Adrenal gland (tissue), 12 donors: ENCODE measurements around the gene ROBO2. TPM values are rescaled to one million over a fixed set of nuclear protein-coding genes. Genes with fewer than 3 reads are reported as not detected.

Experiments used
- DNase-seq, 7 donors: peaks; one replicate each; pipeline ENCODE4 v3.0.0-alpha.2; 2019 to 2020
- H3K27ac ChIP-seq, 5 donors: fragments of 200-600 bp; sonication (generic) in 4 of 5; 1 replicate in 3 of 5; 2 replicates in 2 of 5; pipeline versions ENCODE4 v1.5.1 to v1.8.0; 2016 to 2020; ENCODE audit warnings: mild to moderate bottlenecking in 1 of 5
- H3K27me3 ChIP-seq: fragments of 200-600 bp; 2 replicates; pipeline ENCODE4 v1.8.0; 2021
- H3K36me3 ChIP-seq, 2 donors: fragments of 200-600 bp; replicated peaks in 1 of 2; 1 replicate in 1 of 2; 2 replicates in 1 of 2; pipeline versions ENCODE4 v1.5.1 to v1.8.0; 2018 to 2022
- H3K4me1 ChIP-seq, 2 donors: fragments of 200-600 bp; replicated peaks in 1 of 2; 1 replicate in 1 of 2; 2 replicates in 1 of 2; pipeline versions ENCODE4 v1.5.1 to v1.8.0; 2018 to 2021
- H3K4me3 ChIP-seq, 4 donors: fragments of 200-600 bp; sonication (generic) in 3 of 4; one replicate each; pipeline ENCODE4 v1.5.1; 2016 to 2018
- H3K9me3 ChIP-seq, 3 donors: fragments of 200-600 bp; sonication (generic) in 1 of 3; replicated peaks in 1 of 3; 1 replicate in 2 of 3; 2 replicates in 1 of 3; pipeline versions ENCODE4 v1.5.1 to v1.8.0; 2016 to 2021
- CTCF ChIP-seq, 6 experiments: fragments of 450-650 bp in 4 of 6; fragments of 200-600 bp in 2 of 6; sonication (generic) in 1 of 6; IDR thresholded peaks; 1 replicate in 5 of 6; 2 replicates in 1 of 6; pipeline versions ENCODE4 v1.5.1 to v1.8.0; 2016 to 2021; ENCODE audit warnings: antibody characterized with exemption in 6 of 6, mild to moderate bottlenecking in 2 of 6, moderate library complexity in 1 of 6
- POLR2A ChIP-seq, 2 donors: fragments of 450-650 bp; IDR thresholded peaks; one replicate each; pipeline ENCODE4 v1.6.1; 2017; ENCODE audit warnings: antibody characterized with exemption in 2 of 2, mild to moderate bottlenecking in 2 of 2, moderate library complexity in 1 of 2
- WGBS, 4 donors: extraction: QIAGEN DNeasy Blood & Tissue Kit in 2 of 4; methylation state at CpG; one replicate each; pipeline versions ENCODE4 v1.1.5 to v1.1.7; 2013 to 2017; 5-methylcytosine and 5-hydroxymethylcytosine counted together
- intact Hi-C, 2 donors: fragments of 100-400 bp; cut with DNase I; formaldehyde crosslinking; loops; one replicate each; pipeline versions ENCODE4 v1.14.1 to v1.15.0; 2022 to 2023
- polyA plus RNA-seq, 3 donors: library from polyadenylated mRNA; stranded (reverse); fragments of 200-250 nt in 2 of 3; fragments of 350-450 nt in 1 of 3; fragmentation: Illumina TruSeq in 1 of 3; extraction: RNeasy Lipid Tissue Mini Kit (QIAGEN cat#74804) in 1 of 3; gene quantifications; one replicate each; pipeline ENCODE4 v1.2.3, GENCODE V29; 2013 to 2014
- total RNA-seq, 9 donors: library from RNA; depleted of rRNA in 4 of 9; stranded (reverse); fragments of >200 nt in 4 of 9; fragments of 120-200 nt in 1 of 9; fragmentation: NEBNext Ultra II Directional in 1 of 9; extraction: Animal tissue kit (Norgen Biotek cat#: 25700) in 1 of 9; gene quantifications; one replicate each; pipeline versions ENCODE4 v1.1.0 to v1.2.4, GENCODE V29; 2013 to 2023
- donor health status: healthy with polysubstance abuse.
- donor health status: Bipolar disorder and iron deficiency.
- donor health status: DM: yes; HTN: yes; CAD: no.
- donor health status: DM: no; HTN: no; CAD: no.
- donor health status: DM: no; HTN: no; CAD: no.
- donor health status: DM: yes; HTN: yes; CAD: no.

Gene ROBO2
- total and polyA plus RNA-seq, 12 donors = 0.30 to 9.9 (median 2.5) TPM; not detected in 1

- Histone ChIP-seq H3K9me3 (no peaks in the 10 kb centered on the region), H3K36me3 (no peaks in the 10 kb centered on the region), H3K4me1 (no peaks in the 10 kb centered on the region), H3K27ac (no peak overlapping the region), H3K4me3 (no peak overlapping the region), H3K27me3 (no peaks in the 10 kb centered on the region)
- TF ChIP-seq CTCF (IDR thresholded peaks at IDR 0.05) (no peak), POLR2A (IDR thresholded peaks at IDR 0.05) (no peak)
- intact Hi-C loops = no loop called here
- WGBS, 4 donors = 79 to 95% (median 93%) methylated on average over 2 of the region's 2 CpGs
- no peak for DNase-seq
Observed at GRCh38 chr3:77412584-77412983, 372.7 kb downstream of the ROBO2 start.

DNA sequence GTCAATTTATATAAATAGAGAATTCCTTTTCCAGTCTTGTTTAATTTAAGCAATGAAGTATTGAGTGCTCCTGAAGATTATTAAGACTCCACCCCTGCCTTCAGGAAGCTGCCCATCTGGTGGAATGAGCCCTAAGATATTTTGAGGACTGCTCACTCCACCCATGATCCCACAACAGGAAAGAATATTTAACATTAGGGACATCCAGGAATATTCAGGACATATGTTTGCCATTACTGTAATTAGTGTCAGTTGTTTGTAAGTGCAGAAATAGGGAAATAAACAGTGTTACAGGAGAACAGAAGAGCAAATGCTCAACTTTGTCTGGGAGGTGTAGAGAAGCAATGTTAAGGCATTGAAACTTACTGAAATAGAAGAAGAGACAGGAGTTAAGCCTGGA lies 375.0 kb downstream of the ROBO2 start:
- Histone ChIP-seq H3K27me3 (no peaks in the 10 kb centered on the region), H3K4me1 (no peaks in the 10 kb centered on the region), H3K4me3 (no peak overlapping the region), H3K9me3 (no peaks in the 10 kb centered on the region), H3K36me3 (no peaks in the 10 kb centered on the region), H3K27ac (no peak overlapping the region)
- no peak for DNase-seq
- intact Hi-C loops = no loop called here
- no peak for TF ChIP-seq CTCF (IDR thresholded peaks at IDR 0.05)
- no peak for TF ChIP-seq POLR2A (IDR thresholded peaks at IDR 0.05)

DNA sequence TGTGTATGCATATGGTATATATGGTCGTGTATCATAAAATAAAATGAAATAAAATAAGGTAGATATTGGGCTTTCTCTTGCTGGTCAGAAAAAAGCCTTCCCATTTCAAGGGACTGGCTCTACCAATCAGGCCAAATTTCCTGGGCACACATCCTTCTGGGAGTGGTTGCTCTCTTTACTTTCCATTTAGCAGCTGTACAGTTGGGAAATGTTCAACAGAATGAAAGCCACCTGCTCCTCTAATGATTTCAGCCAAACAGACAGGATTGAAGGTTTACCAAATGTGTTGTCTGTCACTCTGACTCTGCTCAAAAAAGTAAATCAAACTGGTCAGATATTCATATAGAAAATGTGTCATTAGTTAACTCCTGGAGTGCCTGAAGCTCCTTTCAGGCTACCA lies 380.4 kb downstream of the ROBO2 start:
- TF ChIP-seq POLR2A (IDR thresholded peaks at IDR 0.05) = no peak
- no peak for TF ChIP-seq CTCF (IDR thresholded peaks at IDR 0.05)

DNA sequence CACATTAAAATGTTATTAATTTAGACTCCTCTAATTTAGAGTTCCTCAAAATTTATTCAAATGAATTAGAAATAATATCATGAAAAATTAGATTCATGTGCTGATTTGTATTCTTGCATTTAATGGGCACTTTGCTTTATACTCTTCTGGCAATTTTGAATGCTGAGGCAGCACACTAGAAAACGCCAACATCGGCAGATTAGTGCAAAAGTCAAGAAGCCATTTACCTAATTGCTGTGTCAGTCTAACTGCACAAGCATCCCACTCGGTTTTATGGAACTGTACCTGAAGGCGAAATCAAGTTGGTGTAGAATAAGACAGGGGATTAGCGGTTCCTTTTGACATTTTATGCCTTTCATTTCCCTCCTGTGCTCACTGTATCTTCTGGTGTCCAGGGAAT lies 382.0 kb downstream of the ROBO2 start:
- Histone ChIP-seq H3K27ac (no peak overlapping the region), H3K27me3 (no peaks in the 10 kb centered on the region), H3K4me3 (no peak overlapping the region), H3K4me1 (no peaks in the 10 kb centered on the region), H3K36me3 (no peaks in the 10 kb centered on the region), H3K9me3 (no peaks in the 10 kb centered on the region)
- intact Hi-C loops = no loop called here
- no peak for DNase-seq
- TF ChIP-seq POLR2A (IDR thresholded peaks at IDR 0.05) = no peak
- no peak for TF ChIP-seq CTCF (IDR thresholded peaks at IDR 0.05)
- WGBS, 4 donors = 82 to 89% (median 86%) methylated on average over 5 of the region's 5 CpGs

More for the DNA sequence above, 380.4 kb downstream of the ROBO2 start:
- no peak for DNase-seq
- no peaks in the 10 kb centered on the region for H3K4me1 ChIP-seq
- no peak overlapping the region for H3K27ac ChIP-seq
- H3K9me3 ChIP-seq = no peaks in the 10 kb centered on the region
- H3K36me3 ChIP-seq = no peaks in the 10 kb centered on the region
- H3K27me3 ChIP-seq = no peaks in the 10 kb centered on the region
- WGBS, 4 donors = 81 to 91% (median 89%) methylated on average over 1 of the region's 1 CpG
- H3K4me3 ChIP-seq = no peak overlapping the region
- intact Hi-C loops = no loop called here
